Thyroid gland (tissue), 4 donors: ENCODE data around the gene PKNOX1.

ENCODE experiments used
- CTCF ChIP-seq, 6 experiments: fragments of 200-600 bp in 3 of 6; fragments of 450-650 bp in 3 of 6; sonication (generic) in 3 of 6; IDR thresholded peaks; one replicate each; pipeline ENCODE4 v1.5.1; 2016 to 2019; ENCODE audit warnings: antibody characterized with exemption in 6 of 6, mild to moderate bottlenecking in 2 of 6, inconsistent platforms in 1 of 6, moderate library complexity in 1 of 6
- POLR2A ChIP-seq, 2 donors: fragments of 450-650 bp; IDR thresholded peaks; one replicate each; pipeline ENCODE4 v1.6.1; 2017; ENCODE audit warnings: antibody characterized with exemption in 2 of 2, mild to moderate bottlenecking in 2 of 2, moderate library complexity in 1 of 2

- TF ChIP-seq POLR2A (IDR thresholded peaks at IDR 0.05) (no peak), CTCF (IDR thresholded peaks at IDR 0.05) (no peak)
Measured at GRCh38 chr21:43034101-43034500, 59.7 kb downstream of the PKNOX1 start.
